Epithelial cell of proximal tubule (primary cell): ENCODE data around the gene CACNA1S. TPM values are rescaled to one million over a fixed set of nuclear protein-coding genes. Genes with fewer than 3 reads are reported as not detected.

ENCODE experiments used
- DNase-seq: peaks from one replicate; pipeline ENCODE4 v3.0.0-alpha.2; 2011; ENCODE audit warnings: low read depth
- H3K4me3 ChIP-seq: 2 replicates; pipeline ENCODE4 v1.5.1; 2011; ENCODE audit warnings: low read depth, mild to moderate bottlenecking, low read length
- total RNA-seq: library from RNA; depleted of rRNA; stranded (reverse); fragments of >200 nt; gene quantifications from 2 replicates; pipeline ENCODE4 v1.2.3, GENCODE V29; 2015
- TF ChIP-seq, protein P1 (sequence below): conservative IDR thresholded peaks from 2 replicates; pipeline ENCODE4 v1.5.1; 2012; ENCODE audit warnings: low read depth, mild to moderate bottlenecking, low read length

CACNA1S gene
- total RNA-seq, 1 donor from 2014 or later, result not detected

DNA sequence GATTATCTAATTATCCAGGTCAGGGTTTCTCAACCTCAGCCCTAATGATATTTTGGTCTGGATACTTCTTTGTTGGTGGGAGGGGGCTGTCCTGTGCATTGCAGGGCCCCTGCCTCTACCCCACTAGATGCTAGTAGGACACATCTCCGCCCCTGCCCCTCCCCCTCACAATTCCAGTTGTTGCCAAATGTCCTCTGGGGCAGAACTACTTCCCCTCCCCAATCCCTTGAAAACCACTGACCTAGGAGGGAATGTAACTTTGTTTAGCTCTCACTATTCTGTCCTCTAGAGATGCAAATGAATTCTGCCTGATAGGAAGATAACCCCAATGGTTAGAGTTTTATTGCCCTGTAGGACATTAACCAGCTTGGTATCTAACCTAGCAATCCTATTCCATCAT lies 8.1 kb downstream of the CACNA1S start:
- H3K4me3 ChIP-seq, result no peak overlapping the region
- no peak for DNase-seq
- TF ChIP-seq, protein P1, sequence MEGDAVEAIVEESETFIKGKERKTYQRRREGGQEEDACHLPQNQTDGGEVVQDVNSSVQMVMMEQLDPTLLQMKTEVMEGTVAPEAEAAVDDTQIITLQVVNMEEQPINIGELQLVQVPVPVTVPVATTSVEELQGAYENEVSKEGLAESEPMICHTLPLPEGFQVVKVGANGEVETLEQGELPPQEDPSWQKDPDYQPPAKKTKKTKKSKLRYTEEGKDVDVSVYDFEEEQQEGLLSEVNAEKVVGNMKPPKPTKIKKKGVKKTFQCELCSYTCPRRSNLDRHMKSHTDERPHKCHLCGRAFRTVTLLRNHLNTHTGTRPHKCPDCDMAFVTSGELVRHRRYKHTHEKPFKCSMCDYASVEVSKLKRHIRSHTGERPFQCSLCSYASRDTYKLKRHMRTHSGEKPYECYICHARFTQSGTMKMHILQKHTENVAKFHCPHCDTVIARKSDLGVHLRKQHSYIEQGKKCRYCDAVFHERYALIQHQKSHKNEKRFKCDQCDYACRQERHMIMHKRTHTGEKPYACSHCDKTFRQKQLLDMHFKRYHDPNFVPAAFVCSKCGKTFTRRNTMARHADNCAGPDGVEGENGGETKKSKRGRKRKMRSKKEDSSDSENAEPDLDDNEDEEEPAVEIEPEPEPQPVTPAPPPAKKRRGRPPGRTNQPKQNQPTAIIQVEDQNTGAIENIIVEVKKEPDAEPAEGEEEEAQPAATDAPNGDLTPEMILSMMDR, result no peak

DNA sequence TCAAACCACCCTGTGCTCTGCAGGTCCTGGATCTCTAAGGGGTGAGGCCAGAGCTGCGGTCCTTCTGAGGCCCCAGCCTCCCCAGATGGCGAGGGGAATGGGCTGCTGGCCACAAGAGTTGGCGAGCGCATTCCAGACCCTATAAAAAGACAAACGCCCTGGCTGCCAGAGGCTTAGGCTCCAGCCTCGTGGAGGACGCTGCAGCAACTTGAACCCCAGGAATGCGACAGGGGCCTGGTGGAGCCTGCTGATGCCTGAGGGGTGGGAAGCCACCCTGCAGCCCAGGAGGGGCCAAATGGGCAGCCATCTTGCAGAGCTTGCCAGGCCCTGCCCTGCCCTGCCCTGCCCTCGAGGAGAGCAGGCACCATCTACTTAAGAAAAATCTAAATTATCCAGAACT lies 8.6 kb downstream of the CACNA1S start:
- DNase-seq, result no peak
- H3K4me3 ChIP-seq, result no peak overlapping the region
- TF ChIP-seq, protein P1, result no peak

DNA sequence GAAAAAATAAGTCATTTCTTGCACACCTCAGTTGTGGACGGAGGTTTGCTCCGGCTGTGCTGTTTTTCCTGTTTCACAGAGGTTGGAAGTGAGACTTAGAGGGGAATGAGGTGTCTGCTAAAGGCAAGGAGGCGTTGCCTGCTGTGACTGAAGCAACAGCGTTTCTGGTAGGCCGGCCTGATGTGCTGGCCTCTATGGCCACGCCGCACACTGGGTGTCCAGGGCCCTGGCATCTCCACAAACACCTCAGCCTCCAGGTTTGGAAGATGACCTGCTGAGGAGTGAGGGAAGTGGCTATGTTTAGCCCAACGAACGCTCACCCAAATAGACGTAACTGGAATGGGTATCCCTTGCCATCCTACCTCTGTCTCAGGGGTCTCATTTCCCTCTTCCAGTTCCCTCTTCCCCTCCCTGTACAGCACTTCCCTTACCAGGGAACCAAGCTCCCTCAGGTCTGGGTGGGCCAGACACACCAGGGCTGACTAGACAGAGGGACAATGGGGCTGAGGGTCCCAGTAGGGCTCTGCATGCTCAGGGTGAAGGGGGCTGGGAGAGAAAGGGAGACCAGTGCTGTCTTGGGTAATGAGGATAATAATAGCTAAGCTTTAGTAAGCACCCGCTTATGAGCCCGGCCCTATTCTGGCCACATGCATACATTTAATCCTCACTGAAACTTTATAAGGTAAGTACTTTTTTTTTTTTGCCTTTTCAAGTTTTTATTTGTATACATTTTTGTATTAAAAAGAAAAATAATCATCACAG lies 11.9 kb downstream of the CACNA1S start:
- no peak for DNase-seq
- no peak overlapping the region for H3K4me3 ChIP-seq
- TF ChIP-seq, protein P1, result no peak

DNA sequence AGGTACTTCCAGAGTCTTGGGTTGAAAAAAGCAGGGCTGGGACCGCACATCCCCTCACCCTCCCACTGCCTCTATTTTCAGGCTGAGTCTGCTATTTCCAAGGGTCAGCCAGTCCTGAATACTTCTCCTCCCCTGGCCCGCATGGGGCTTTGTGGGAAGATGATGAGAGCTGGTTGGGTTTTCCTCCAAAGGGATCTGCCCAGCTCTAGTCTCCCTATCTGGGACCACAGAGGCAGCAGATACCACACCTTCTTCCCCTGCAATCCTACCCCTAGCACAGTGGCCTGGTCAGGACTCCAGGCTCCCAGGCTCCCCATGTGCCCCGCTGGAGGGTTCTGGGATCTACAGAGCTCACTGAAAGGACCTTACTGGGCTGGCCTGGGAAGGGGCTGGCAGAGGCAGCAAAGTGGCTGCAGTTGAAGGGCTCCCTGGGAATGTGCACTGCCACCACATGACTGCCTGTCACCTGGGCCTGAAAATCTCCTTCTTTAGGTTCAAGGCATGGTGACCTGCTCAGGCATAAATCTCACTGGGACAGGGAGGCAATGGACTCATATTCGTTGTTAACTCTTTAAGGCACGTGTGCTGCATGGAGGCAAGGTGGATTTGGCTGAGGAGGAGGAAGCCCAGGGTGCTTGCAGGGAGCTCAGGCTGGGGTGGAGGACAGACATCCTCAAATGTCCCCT lies 13.1 kb downstream of the CACNA1S start:
- no peak for DNase-seq
- H3K4me3 ChIP-seq, result no peak overlapping the region
- TF ChIP-seq, protein P1, result no peak

DNA sequence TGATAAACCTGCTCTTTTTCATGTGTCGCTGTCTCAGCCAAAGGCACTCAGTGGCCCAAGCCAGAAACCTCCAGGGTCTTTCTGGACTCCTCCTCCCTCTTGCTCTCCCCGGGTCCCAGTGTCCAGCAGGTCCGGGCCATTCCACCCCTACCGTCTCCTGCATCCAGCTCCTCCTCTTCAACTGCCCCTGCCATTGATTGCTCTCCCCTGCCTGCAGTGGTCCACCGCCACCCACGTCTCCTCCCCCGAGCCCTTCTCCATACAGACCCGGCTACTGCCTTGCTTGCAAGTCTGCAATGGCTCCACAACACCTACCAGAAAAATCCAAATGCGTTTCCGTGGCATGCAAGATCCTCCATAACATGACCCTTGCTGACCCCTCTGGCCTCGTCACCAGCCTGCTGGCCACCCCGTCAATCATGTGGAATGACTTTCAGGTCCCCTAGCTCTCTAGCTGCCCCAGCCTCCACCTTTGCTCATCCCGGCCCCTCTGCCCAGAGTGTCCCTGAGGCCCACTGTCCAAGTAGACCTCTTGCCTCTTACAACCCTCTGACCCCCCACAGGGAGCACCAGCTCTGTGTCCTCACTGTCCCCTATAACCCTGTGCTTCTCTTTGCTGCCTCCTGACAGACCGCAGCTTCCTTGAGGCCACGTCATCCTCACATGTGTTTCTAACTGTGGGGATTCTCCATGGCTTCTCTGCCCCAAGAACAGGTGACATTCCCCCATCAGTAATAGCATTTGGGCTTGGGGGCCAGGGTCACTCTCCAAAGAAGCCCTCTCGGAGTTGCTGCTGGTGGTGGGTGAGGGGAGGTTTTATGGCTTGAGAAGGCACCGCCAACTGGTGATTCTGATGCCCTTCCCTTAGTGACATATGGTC lies 15.0 kb downstream of the CACNA1S start:
- no peak overlapping the region for H3K4me3 ChIP-seq
- no peak for DNase-seq
- TF ChIP-seq, protein P1, result no peak

DNA sequence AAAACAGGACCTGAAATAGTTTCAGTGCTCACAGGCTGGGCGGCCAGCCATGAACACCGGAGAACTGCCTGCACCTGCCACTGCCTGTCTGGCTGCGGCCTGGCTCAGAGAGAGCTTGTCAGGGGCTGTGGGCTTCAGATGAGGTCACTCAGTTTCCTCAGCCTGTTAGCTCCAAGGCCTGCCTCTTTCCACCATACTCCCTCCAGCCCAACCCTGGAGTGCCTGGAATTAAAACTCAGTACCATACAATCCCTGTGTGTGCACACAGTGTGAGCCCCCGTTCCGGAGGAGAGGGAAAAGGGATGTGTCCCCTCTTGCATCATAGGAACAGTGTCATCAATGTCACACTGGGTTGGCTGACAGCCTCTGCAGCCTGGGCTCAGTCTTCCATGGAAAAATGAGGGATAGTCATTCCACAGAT lies 16.2 kb downstream of the CACNA1S start:
- TF ChIP-seq, protein P1, result no peak
- no peak for DNase-seq
- H3K4me3 ChIP-seq, result no peak overlapping the region
